ENCODE data around the gene HMCN2. TPM values are rescaled to one million over a fixed set of nuclear protein-coding genes. Genes with fewer than 3 reads are reported as not detected.

Gene HMCN2
- total RNA-seq, 1 experiment from 2014 or later: 8.6 TPM

GRCh38 chr9:130371196-130371966, 105.8 kb downstream of the HMCN2 start:
- Histone ChIP-seq H4K91ac (ENCODE audit: insufficient read length, low read depth, low read length) (no peak overlapping the region), H3K27ac (ENCODE audit: insufficient read length, low read depth, low read length) (no peak overlapping the region), H3K14ac (ENCODE audit: insufficient read depth, low read length) (no peak overlapping the region), H2BK120ac (ENCODE audit: low read depth, low read length, poor library complexity, severe bottlenecking) (no peak overlapping the region), H3T11ph (ENCODE audit: low read length) (no peak overlapping the region), H3K56ac (ENCODE audit: insufficient read length, low read depth, low read length) (no peak overlapping the region), H2BK12ac (ENCODE audit: insufficient read length, low read depth, low read length) (no peak overlapping the region), H2BK15ac (ENCODE audit: low read depth, low read length) (no peak overlapping the region), H2AFZ (ENCODE audit: low read length) (no peak overlapping the region), H2BK20ac (ENCODE audit: low read depth, low read length, poor library complexity, severe bottlenecking) (no peak overlapping the region), H3K79me1 (ENCODE audit: insufficient read depth, low read depth, low read length, poor library complexity, severe bottlenecking) (no peaks in the 10 kb centered on the region), H3K23me2 (ENCODE audit: insufficient read length, low read depth, low read length, poor library complexity, severe bottlenecking) (no peaks in the 10 kb centered on the region), H3K9ac (ENCODE audit: extremely low read depth, insufficient read length, low read length) (no peak overlapping the region), H3K4ac (ENCODE audit: low read depth, low read length) (no peak overlapping the region), H4K8ac (replicated peaks; ENCODE audit: insufficient read length, low read depth, low read length) (no peak overlapping the region), H3K4me1 (ENCODE audit: insufficient read depth, low read length) (no peaks in the 10 kb centered on the region), H4K20me1 (ENCODE audit: control insufficient read depth, insufficient read depth, insufficient read length) (no peaks in the 10 kb centered on the region), H3K23ac (ENCODE audit: insufficient read length, low read depth, low read length) (no peak overlapping the region), H3K18ac (ENCODE audit: insufficient read length, low read depth, low read length) (no peak overlapping the region), H3K4me2 (ENCODE audit: insufficient read depth, insufficient read length, low read length) (no peak overlapping the region), H3K27me3 (ENCODE audit: insufficient read depth, low read length) (no peaks in the 10 kb centered on the region), H3K9me3 (ENCODE audit: control insufficient read depth, low read depth, low read length) (no peaks in the 10 kb centered on the region), H2BK5ac (ENCODE audit: insufficient read length, low read length) (no peak overlapping the region), H3K79me2 (ENCODE audit: insufficient read depth, low read length) (no peaks in the 10 kb centered on the region), H2AK5ac (ENCODE audit: insufficient read length, low read length) (no peak overlapping the region), H4K5ac (ENCODE audit: insufficient read length, low read depth, low read length) (no peak overlapping the region)
- WGBS (ENCODE audit: extremely low coverage, insufficient read length, low lambda C conversion rate): no CpG with 5 or more reads among the region's 3 CpGs
- Mint-ChIP-seq H3K4me1 (peaks cover 14 to 19% of the 10 kb centered on the region in 2 experiments), H3K4me3 (no peak overlapping the region), H3K36me3 (ENCODE audit: insufficient read depth in 1 of 3, low read depth in 3 of 3) (peaks cover 0 to 14% (median 11%) of the 10 kb centered on the region in 3 experiments; a peak in 6 of 7 replicates), H3K27me3 (ENCODE audit: low read depth) (no peaks in the 10 kb centered on the region; the same call in 1 of the 2 replicates), H3K9me3 (peaks cover 0 to 1% of the 10 kb centered on the region in 2 experiments; a peak in 1 of 5 replicates), H3K27ac (no peak overlapping the region; a peak in 1 of 7 replicates)
- no peak for DNase-seq
- TF ChIP-seq CTCF (conservative IDR thresholded peaks at IDR 0.05): no peak

All from H9 (cell line).